Panc1 (cell line): ENCODE data around the gene PKP1. TPM values are rescaled to one million over a fixed set of nuclear protein-coding genes. Genes with fewer than 3 reads are reported as not detected.

Experiments used
- ATAC-seq: fragments of 200-7000 bp; cut with Tn5 transposase; 2 replicates; pipeline ENCODE4 v1.9.1; 2020; ENCODE audit warnings: mild to moderate bottlenecking, moderate library complexity
- BruUV-seq: library from RNA; stranded (reverse); fragments of 400-500 nt; replicated peaks from 2 replicates; lab custom pipeline; 2021; lab: Mats Ljungman, UMichigan
- CTCF ChIA-PET: fragments of 300-600 bp; sonication (Branson Sonifier 250); formaldehyde crosslinking; loops from one replicate; lab custom pipeline; 2022; ENCODE audit warnings: antibody characterized with exemption; lab: Charles Lee
- POLR2A ChIA-PET: fragments of 300-600 bp; sonication (Branson Sonifier 250); formaldehyde crosslinking; loops from one replicate; lab custom pipeline; 2022; ENCODE audit warnings: antibody characterized with exemption; lab: Charles Lee
- DNase-seq: peaks from one replicate; pipeline ENCODE4 v3.0.0-alpha.2; 2010; ENCODE audit warnings: low read depth, low spot score
- H3K27ac ChIP-seq: 2 replicates; pipeline ENCODE4 v1.5.1; 2011; ENCODE audit warnings: mild to moderate bottlenecking, low read length, inconsistent platforms
- H3K27me3 ChIP-seq: fragments of 200-500 bp; sonication (Bioruptor generic); 2 replicates; pipeline ENCODE4 v1.6.0; 2014; ENCODE audit warnings: low read length, inconsistent platforms; ENCODE audit not compliant: control insufficient read depth, insufficient read depth
- H3K36me3 ChIP-seq: fragments of 200-500 bp; sonication (Bioruptor generic); 2 replicates; pipeline ENCODE4 v1.5.1; 2014; ENCODE audit warnings: inconsistent platforms, mild to moderate bottlenecking, low read length, moderate library complexity; ENCODE audit not compliant: control insufficient read depth, insufficient read depth
- H3K4me1 ChIP-seq: 2 replicates; pipeline ENCODE4 v1.5.1; 2011; ENCODE audit warnings: inconsistent platforms, mild to moderate bottlenecking, low read length, moderate library complexity; ENCODE audit not compliant: control insufficient read depth, insufficient read depth
- H3K4me3 ChIP-seq, 2 experiments: 2 replicates each; pipeline ENCODE4 v1.5.1; 2011 to 2012; ENCODE audit warnings: low read depth in 2 of 2, low read length in 2 of 2, mild to moderate bottlenecking in 2 of 2, inconsistent platforms in 1 of 2, moderate library complexity in 1 of 2
- H3K9me3 ChIP-seq: fragments of 200-500 bp; sonication (Bioruptor generic); 2 replicates; pipeline ENCODE4 v1.5.1; 2014; ENCODE audit warnings: low read depth, mild to moderate bottlenecking, inconsistent platforms, low read length, moderate library complexity; ENCODE audit not compliant: control insufficient read depth, insufficient read depth
- POLR2AphosphoS5 ChIP-seq: IDR thresholded peaks from 2 replicates; pipeline ENCODE4 v1.6.1; 2012; ENCODE audit warnings: mild to moderate bottlenecking, low read depth, low read length, moderate library complexity
- SIN3A ChIP-seq: IDR thresholded peaks from 2 replicates; pipeline ENCODE4 v1.6.1; 2012; ENCODE audit warnings: low read depth, mild to moderate bottlenecking, low read length, moderate library complexity, borderline replicate concordance; ENCODE audit not compliant: insufficient read depth
- TCF7L2 ChIP-seq: IDR thresholded peaks from 2 replicates; pipeline ENCODE4 v1.6.1; 2011; ENCODE audit warnings: mild to moderate bottlenecking, low read depth, low read length, inconsistent platforms
- in situ Hi-C: cut with HindIII; loops from 2 replicates; pipeline ENCODE4 v1.10.0; 2016; ENCODE audit warnings: low sequenced_read_pairs, low pct_unique_long_range_greater_than_20kb
- intact Hi-C: fragments of 100-400 bp; cut with micrococcal nuclease; formaldehyde crosslinking; loops from one replicate; pipeline ENCODE4 v1.10.0; 2022; ENCODE audit not compliant: unreplicated experiment
- total RNA-seq: library from RNA; stranded (reverse); gene quantifications from one replicate; pipeline ENCODE4 v1.2.1, GENCODE V29; 2021; ENCODE audit not compliant: unreplicated experiment
- TF ChIP-seq, protein P1 (sequence below), 2 experiments: IDR thresholded peaks; 2 replicates each; pipeline ENCODE4 v1.6.1; 2011 to 2012; ENCODE audit warnings: low read depth in 2 of 2, control low read depth in 1 of 2, low read length in 1 of 2, mild to moderate bottlenecking in 1 of 2, moderate library complexity in 1 of 2; ENCODE audit not compliant: insufficient read depth in 1 of 2
- TF ChIP-seq, protein P2 (sequence below): fragments of 450-650 bp; IDR thresholded peaks from 2 replicates; pipeline ENCODE4 v1.5.1; 2017; ENCODE audit warnings: mild to moderate bottlenecking

Gene PKP1
- total RNA-seq, 1 experiment from 2014 or later: 0.44 TPM

DNA sequence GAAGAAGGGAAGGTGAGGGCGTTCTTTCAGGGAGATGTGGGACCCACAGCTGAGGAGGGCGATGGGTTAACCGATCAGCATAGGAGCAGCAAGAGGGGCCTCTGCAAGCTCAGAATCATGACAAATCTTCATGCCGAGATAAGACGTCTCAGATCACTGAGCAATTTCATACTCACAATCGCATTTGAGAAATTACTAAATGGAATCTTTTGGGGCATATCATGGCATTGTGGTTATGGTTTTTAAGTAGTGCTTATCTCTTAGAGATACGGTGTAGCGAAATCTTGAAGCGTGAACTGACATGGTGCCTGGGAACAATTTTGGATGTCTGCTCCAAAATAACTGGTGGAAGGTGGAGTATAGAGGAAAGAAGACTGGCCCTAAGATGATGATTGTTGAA lies 88.0 kb downstream of the PKP1 start:
- intact Hi-C loops: no loop called here
- Histone ChIP-seq H3K36me3 (no peaks in the 10 kb centered on the region), H3K27ac (no peak overlapping the region), H3K9me3 (no peaks in the 10 kb centered on the region), H3K4me1 (no peaks in the 10 kb centered on the region), H3K27me3 (peaks cover 21% of the 10 kb centered on the region), H3K4me3 (no peak overlapping the region)
- ChIA-PET CTCF (no interaction called here), POLR2A (no interaction called here)
- no peak for ATAC-seq
- TF ChIP-seq SIN3A: no peak
- TF ChIP-seq TCF7L2: no peak
- TF ChIP-seq, protein P1, sequence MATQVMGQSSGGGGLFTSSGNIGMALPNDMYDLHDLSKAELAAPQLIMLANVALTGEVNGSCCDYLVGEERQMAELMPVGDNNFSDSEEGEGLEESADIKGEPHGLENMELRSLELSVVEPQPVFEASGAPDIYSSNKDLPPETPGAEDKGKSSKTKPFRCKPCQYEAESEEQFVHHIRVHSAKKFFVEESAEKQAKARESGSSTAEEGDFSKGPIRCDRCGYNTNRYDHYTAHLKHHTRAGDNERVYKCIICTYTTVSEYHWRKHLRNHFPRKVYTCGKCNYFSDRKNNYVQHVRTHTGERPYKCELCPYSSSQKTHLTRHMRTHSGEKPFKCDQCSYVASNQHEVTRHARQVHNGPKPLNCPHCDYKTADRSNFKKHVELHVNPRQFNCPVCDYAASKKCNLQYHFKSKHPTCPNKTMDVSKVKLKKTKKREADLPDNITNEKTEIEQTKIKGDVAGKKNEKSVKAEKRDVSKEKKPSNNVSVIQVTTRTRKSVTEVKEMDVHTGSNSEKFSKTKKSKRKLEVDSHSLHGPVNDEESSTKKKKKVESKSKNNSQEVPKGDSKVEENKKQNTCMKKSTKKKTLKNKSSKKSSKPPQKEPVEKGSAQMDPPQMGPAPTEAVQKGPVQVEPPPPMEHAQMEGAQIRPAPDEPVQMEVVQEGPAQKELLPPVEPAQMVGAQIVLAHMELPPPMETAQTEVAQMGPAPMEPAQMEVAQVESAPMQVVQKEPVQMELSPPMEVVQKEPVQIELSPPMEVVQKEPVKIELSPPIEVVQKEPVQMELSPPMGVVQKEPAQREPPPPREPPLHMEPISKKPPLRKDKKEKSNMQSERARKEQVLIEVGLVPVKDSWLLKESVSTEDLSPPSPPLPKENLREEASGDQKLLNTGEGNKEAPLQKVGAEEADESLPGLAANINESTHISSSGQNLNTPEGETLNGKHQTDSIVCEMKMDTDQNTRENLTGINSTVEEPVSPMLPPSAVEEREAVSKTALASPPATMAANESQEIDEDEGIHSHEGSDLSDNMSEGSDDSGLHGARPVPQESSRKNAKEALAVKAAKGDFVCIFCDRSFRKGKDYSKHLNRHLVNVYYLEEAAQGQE (IDR thresholded peaks at IDR 0.05; ENCODE audit: insufficient read depth in 1 of 2, low read depth in 2 of 2, low read length in 1 of 2): no peak
- TF ChIP-seq, protein P2, sequence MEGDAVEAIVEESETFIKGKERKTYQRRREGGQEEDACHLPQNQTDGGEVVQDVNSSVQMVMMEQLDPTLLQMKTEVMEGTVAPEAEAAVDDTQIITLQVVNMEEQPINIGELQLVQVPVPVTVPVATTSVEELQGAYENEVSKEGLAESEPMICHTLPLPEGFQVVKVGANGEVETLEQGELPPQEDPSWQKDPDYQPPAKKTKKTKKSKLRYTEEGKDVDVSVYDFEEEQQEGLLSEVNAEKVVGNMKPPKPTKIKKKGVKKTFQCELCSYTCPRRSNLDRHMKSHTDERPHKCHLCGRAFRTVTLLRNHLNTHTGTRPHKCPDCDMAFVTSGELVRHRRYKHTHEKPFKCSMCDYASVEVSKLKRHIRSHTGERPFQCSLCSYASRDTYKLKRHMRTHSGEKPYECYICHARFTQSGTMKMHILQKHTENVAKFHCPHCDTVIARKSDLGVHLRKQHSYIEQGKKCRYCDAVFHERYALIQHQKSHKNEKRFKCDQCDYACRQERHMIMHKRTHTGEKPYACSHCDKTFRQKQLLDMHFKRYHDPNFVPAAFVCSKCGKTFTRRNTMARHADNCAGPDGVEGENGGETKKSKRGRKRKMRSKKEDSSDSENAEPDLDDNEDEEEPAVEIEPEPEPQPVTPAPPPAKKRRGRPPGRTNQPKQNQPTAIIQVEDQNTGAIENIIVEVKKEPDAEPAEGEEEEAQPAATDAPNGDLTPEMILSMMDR: no peak
- no peak for TF ChIP-seq POLR2AphosphoS5
- no TSS peak for BruUV-seq
- in situ Hi-C loops: no loop called here
- no peak for DNase-seq

DNA sequence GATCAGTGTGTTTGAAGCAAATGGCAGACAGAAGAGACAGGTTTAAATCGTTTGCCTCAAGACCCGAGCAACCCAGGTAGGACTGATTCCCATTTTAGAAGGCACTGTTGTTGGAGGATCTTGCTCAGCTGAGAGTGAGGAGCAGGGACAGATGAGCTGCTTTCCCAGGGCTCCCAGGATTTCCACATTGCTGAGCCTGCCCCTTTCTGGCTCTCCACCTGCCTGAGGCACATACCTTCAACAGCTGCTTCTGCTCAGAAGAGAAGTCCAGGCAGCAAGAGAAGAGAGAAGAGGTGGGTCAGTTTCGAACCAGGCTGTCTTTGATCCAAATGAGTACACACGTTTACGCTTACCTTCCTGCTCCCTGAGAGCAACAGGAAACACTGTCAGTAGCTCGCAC lies 88.5 kb downstream of the PKP1 start:
- no TSS peak for BruUV-seq

More for the DNA sequence above, 88.5 kb downstream of the PKP1 start:
- H3K27ac ChIP-seq: no peak overlapping the region
- H3K36me3 ChIP-seq: no peaks in the 10 kb centered on the region
- intact Hi-C loops (no loop called here), in situ Hi-C loops (no loop called here)
- no peak for ATAC-seq
- no peak overlapping the region for H3K4me3 ChIP-seq
- H3K9me3 ChIP-seq: no peaks in the 10 kb centered on the region
- POLR2A ChIA-PET: no interaction called here
- no peak for DNase-seq
- H3K4me1 ChIP-seq: no peaks in the 10 kb centered on the region
- H3K27me3 ChIP-seq: peaks cover 21% of the 10 kb centered on the region
- CTCF ChIA-PET: no interaction called here
- TF ChIP-seq, protein P1 (IDR thresholded peaks at IDR 0.05; ENCODE audit: insufficient read depth in 1 of 2, low read depth in 2 of 2, low read length in 1 of 2): no peak
- TF ChIP-seq, protein P2: no peak
- TF ChIP-seq SIN3A: no peak
- no peak for TF ChIP-seq POLR2AphosphoS5
- TF ChIP-seq TCF7L2: no peak
